ENCODE results near the gene LAMB3.

Gene LAMB3

GRCh38 chr1:209617047-209617673, 35.1 kb downstream of the LAMB3 start:
- DNase-seq (ENCODE audit: low read depth), result no peak

GRCh38 chr1:209616366-209617046, 35.7 kb downstream of the LAMB3 start:
- DNase-seq (ENCODE audit: low read depth), result no peak

GRCh38 chr1:209614906-209615305, 37.3 kb downstream of the LAMB3 start:
- no peak for DNase-seq (ENCODE audit: low read depth)

- DNase-seq (ENCODE audit: low read depth), result no peak
Measured at GRCh38 chr1:209614151-209614420, 38.1 kb downstream of the LAMB3 start.

GRCh38 chr1:209613400-209614150, 38.6 kb downstream of the LAMB3 start:
- no peak for DNase-seq (ENCODE audit: low read depth)

GRCh38 chr1:209612646-209613399, 39.4 kb downstream of the LAMB3 start:
- no peak for DNase-seq (ENCODE audit: low read depth)

GRCh38 chr1:209611771-209612570, 40.3 kb downstream of the LAMB3 start:
- DNase-seq (ENCODE audit: low read depth), result no peak

- DNase-seq (ENCODE audit: low read depth), result no peak
Measured at GRCh38 chr1:209610631-209610905, 41.7 kb downstream of the LAMB3 start.

GRCh38 chr1:209609791-209610630, 42.2 kb downstream of the LAMB3 start:
- no peak for DNase-seq (ENCODE audit: low read depth)

GRCh38 chr1:209609041-209609790, 43.0 kb downstream of the LAMB3 start:
- no peak for DNase-seq (ENCODE audit: low read depth)

- no peak for DNase-seq (ENCODE audit: low read depth)
Measured at GRCh38 chr1:209607795-209608178, 44.4 kb downstream of the LAMB3 start.

GRCh38 chr1:209607102-209607794, 45.0 kb downstream of the LAMB3 start:
- DNase-seq (ENCODE audit: low read depth), result no peak

- DNase-seq (ENCODE audit: low read depth), result no peak
Measured at GRCh38 chr1:209603877-209604276, 48.3 kb downstream of the LAMB3 start.

GRCh38 chr1:209601809-209602657, 50.2 kb downstream of the LAMB3 start:
- no peak for DNase-seq (ENCODE audit: low read depth)

- DNase-seq (ENCODE audit: low read depth), result no peak
Measured at GRCh38 chr1:209600541-209600940, 51.7 kb downstream of the LAMB3 start.

- DNase-seq (ENCODE audit: low read depth), result no peak
Measured at GRCh38 chr1:209598227-209598626, 54.0 kb downstream of the LAMB3 start.

GRCh38 chr1:209597499-209597898, 54.7 kb downstream of the LAMB3 start:
- DNase-seq (ENCODE audit: low read depth), result no peak

- no peak for DNase-seq (ENCODE audit: low read depth)
Measured at GRCh38 chr1:209595599-209596285, 56.5 kb downstream of the LAMB3 start.

All from non-pigmented ciliary epithelial cell (primary cell).